Keratinocyte (primary cell): ENCODE measurements around the gene FARP1. TPM values are rescaled to one million over a fixed set of nuclear protein-coding genes. Genes with fewer than 3 reads are reported as not detected.

ENCODE experiments used
- DNase-seq: peaks from one replicate; pipeline ENCODE4 v3.0.0-alpha.2; 2011; ENCODE audit warnings: low read depth, missing footprints, low spot score
- FAIRE-seq: peaks from 2 replicates; lab custom pipeline; 2011; peaks lifted over from hg19 to GRCh38; lab: Jason Lieb, UNC
- H2AFZ ChIP-seq: 2 replicates; pipeline ENCODE4 v1.6.0; 2012; ENCODE audit warnings: low read length, control low read depth, inconsistent platforms; ENCODE audit not compliant: control insufficient read depth
- H3K27ac ChIP-seq: 2 replicates; pipeline ENCODE4 v1.5.1; 2011; ENCODE audit warnings: low read length; ENCODE audit not compliant: control insufficient read depth, insufficient read depth
- H3K27me3 ChIP-seq: 3 replicates; pipeline ENCODE4 v1.6.0; 2011; ENCODE audit warnings: low read length; ENCODE audit not compliant: control insufficient read depth, insufficient read depth; ENCODE audit errors: extremely low read depth
- H3K36me3 ChIP-seq, 2 experiments: 2 replicates in 1 of 2; 3 replicates in 1 of 2; pipeline ENCODE4 v1.5.1; 2011; ENCODE audit warnings: low read length in 2 of 2, mild to moderate bottlenecking in 1 of 2; ENCODE audit not compliant: control insufficient read depth in 2 of 2, insufficient read depth in 2 of 2; ENCODE audit errors: extremely low read depth in 1 of 2
- H3K4me1 ChIP-seq: 3 replicates; pipeline ENCODE4 v1.5.1; 2011; ENCODE audit warnings: low read length; ENCODE audit not compliant: control insufficient read depth, insufficient read depth; ENCODE audit errors: extremely low read depth
- H3K4me2 ChIP-seq: 3 replicates; pipeline ENCODE4 v1.6.0; 2011; ENCODE audit warnings: low read depth, low read length; ENCODE audit not compliant: control insufficient read depth, insufficient read depth; ENCODE audit errors: extremely low read depth
- H3K4me3 ChIP-seq, 3 experiments: fragments of 200-600 bp in 1 of 3; sonication (generic) in 1 of 3; 2 replicates in 2 of 3; 3 replicates in 1 of 3; pipeline ENCODE4 v1.5.1; 2011 to 2016; ENCODE audit warnings: low read length in 3 of 3, mild to moderate bottlenecking in 3 of 3, control low read depth in 2 of 3, inconsistent platforms in 1 of 3, low read depth in 1 of 3, mixed read lengths in 1 of 3, mixed run types in 1 of 3, moderate library complexity in 1 of 3; ENCODE audit not compliant: control insufficient read depth in 2 of 3, insufficient read depth in 2 of 3; ENCODE audit errors: extremely low read depth in 1 of 3
- H3K79me2 ChIP-seq: 2 replicates; pipeline ENCODE4 v1.6.0; 2012; ENCODE audit warnings: low read length; ENCODE audit not compliant: control insufficient read depth, insufficient read depth
- H3K9ac ChIP-seq: 3 replicates; pipeline ENCODE4 v1.6.0; 2011; ENCODE audit warnings: low read length; ENCODE audit not compliant: control insufficient read depth, insufficient read depth; ENCODE audit errors: extremely low read depth
- H3K9me1 ChIP-seq: 3 replicates; pipeline ENCODE4 v1.6.0; 2011; ENCODE audit warnings: low read length; ENCODE audit not compliant: control insufficient read depth, insufficient read depth; ENCODE audit errors: extremely low read depth
- H3K9me3 ChIP-seq: 2 replicates; pipeline ENCODE4 v1.5.1; 2012; ENCODE audit warnings: low read depth, low read length; ENCODE audit not compliant: control insufficient read depth
- H4K20me1 ChIP-seq: 3 replicates; pipeline ENCODE4 v1.6.0; 2011; ENCODE audit warnings: low read length; ENCODE audit not compliant: control insufficient read depth, insufficient read depth; ENCODE audit errors: extremely low read depth
- EZH2 ChIP-seq: IDR thresholded peaks from one replicate; pipeline ENCODE4 v1.6.1; 2012; ENCODE audit warnings: inconsistent platforms, mild to moderate bottlenecking, low read length, moderate library complexity
- dilution Hi-C: fragments of 300-500 bp; cut with MboI; formaldehyde crosslinking; loops from one replicate; pipeline ENCODE4 v1.7.0; 2020; ENCODE audit warnings: low sequenced_read_pairs; ENCODE audit not compliant: extremely low pct_ligation_motif_present
- polyA plus RNA-seq, 5 experiments: library from polyadenylated mRNA; depleted of rRNA in 3 of 5; stranded (reverse) in 3 of 5; stranded (forward) in 1 of 5; unstranded in 1 of 5; fragments of >200 nt; gene quantifications; 1 replicate in 1 of 5; 2 replicates in 3 of 5; 3 replicates in 1 of 5; pipeline versions ENCODE4 v1.2.1 to v1.2.3, GENCODE V29; 2011 to 2012; ENCODE audit warnings: missing spikeins in 2 of 5, low read depth in 1 of 5, low replicate concordance in 1 of 5
- TF ChIP-seq, protein P1 (sequence below), 3 experiments: IDR thresholded peaks in 1 of 3; conservative IDR thresholded peaks in 1 of 3; optimal IDR thresholded peaks in 1 of 3; 2 replicates in 2 of 3; 3 replicates in 1 of 3; pipeline versions ENCODE3 to v1.5.1; 2011; ENCODE audit warnings: low read length in 3 of 3, mild to moderate bottlenecking in 3 of 3, moderate library complexity in 2 of 3, control low read depth in 1 of 3, inconsistent platforms in 1 of 3; ENCODE audit not compliant: insufficient read depth in 2 of 3; ENCODE audit errors: extremely low read depth in 1 of 3

Gene FARP1
- polyA plus RNA-seq, 1 donor (not counting 4 experiments of a cell fraction or from before 2014, with no cell fraction given), result 10.3 TPM

- TF ChIP-seq EZH2, result no peak
- TF ChIP-seq, protein P1, sequence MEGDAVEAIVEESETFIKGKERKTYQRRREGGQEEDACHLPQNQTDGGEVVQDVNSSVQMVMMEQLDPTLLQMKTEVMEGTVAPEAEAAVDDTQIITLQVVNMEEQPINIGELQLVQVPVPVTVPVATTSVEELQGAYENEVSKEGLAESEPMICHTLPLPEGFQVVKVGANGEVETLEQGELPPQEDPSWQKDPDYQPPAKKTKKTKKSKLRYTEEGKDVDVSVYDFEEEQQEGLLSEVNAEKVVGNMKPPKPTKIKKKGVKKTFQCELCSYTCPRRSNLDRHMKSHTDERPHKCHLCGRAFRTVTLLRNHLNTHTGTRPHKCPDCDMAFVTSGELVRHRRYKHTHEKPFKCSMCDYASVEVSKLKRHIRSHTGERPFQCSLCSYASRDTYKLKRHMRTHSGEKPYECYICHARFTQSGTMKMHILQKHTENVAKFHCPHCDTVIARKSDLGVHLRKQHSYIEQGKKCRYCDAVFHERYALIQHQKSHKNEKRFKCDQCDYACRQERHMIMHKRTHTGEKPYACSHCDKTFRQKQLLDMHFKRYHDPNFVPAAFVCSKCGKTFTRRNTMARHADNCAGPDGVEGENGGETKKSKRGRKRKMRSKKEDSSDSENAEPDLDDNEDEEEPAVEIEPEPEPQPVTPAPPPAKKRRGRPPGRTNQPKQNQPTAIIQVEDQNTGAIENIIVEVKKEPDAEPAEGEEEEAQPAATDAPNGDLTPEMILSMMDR (optimal IDR thresholded peaks at IDR 0.05 in 1 of 3, IDR thresholded peaks at IDR 0.05 in 1 of 3, conservative IDR thresholded peaks at IDR 0.05 in 1 of 3; ENCODE audit: extremely low read depth in 1 of 3, insufficient read depth in 2 of 3, low read length in 3 of 3), result no peak
- dilution Hi-C loops, result no loop called here
- Histone ChIP-seq H3K27ac (no peak overlapping the region), H3K9ac (no peak overlapping the region), H3K4me2 (no peak overlapping the region), H3K9me1 (no peaks in the 10 kb centered on the region), H4K20me1 (no peaks in the 10 kb centered on the region), H3K9me3 (no peaks in the 10 kb centered on the region), H3K36me3 (no peaks in the 10 kb centered on the region), H3K4me3 (no peak overlapping the region), H3K4me1 (no peaks in the 10 kb centered on the region), H2AFZ (no peak overlapping the region), H3K27me3 (no peaks in the 10 kb centered on the region), H3K79me2 (no peaks in the 10 kb centered on the region)
- FAIRE-seq, result no peak
- DNase-seq, result no peak
Measured at GRCh38 chr13:98347756-98348155, 204.9 kb downstream of the FARP1 start.

DNA sequence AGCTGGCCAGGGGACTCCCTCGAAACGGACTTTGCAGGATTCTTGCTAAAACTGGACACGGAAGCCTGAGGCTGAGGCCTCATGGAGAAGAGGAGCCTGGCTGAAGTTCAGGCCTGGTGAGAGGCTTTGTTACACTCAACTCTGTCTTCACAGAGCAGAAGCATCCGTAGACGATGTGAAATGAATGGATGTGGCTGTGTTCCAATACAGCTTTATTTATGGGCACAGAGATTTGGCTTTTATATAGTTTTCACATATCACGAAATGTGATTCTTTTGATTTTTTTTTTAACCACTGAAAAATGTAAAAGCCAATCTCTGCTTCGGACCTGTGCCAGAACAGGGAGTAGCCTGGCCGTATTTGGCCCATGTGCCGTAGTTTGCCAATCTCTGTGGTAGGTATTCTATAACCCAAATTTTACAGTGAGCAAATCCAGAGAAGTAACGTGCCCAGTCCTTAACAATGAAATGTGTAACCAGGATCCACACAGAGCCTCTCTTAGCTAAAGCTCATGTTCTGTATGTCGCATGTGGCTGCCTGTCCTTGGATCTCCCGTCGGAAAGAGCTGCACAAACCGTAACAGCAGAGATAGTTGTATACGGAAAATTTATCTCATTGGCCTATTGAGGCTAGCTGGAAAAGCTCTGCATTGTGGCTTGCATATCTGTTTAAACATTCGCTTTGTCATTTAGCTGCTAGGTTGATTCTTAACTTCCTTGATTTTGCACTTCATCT is 205.7 kb downstream of the FARP1 start:
- Histone ChIP-seq H3K4me2 (no peak overlapping the region), H3K4me1 (no peaks in the 10 kb centered on the region), H3K27ac (no peak overlapping the region), H3K9me3 (no peaks in the 10 kb centered on the region), H3K9me1 (no peaks in the 10 kb centered on the region), H3K79me2 (no peaks in the 10 kb centered on the region), H3K36me3 (no peaks in the 10 kb centered on the region), H3K9ac (no peak overlapping the region), H2AFZ (no peak overlapping the region), H4K20me1 (no peaks in the 10 kb centered on the region), H3K27me3 (no peaks in the 10 kb centered on the region), H3K4me3 (no peak overlapping the region)
- no peak for TF ChIP-seq EZH2
- TF ChIP-seq, protein P1 (optimal IDR thresholded peaks at IDR 0.05 in 1 of 3, IDR thresholded peaks at IDR 0.05 in 1 of 3, conservative IDR thresholded peaks at IDR 0.05 in 1 of 3; ENCODE audit: extremely low read depth in 1 of 3, insufficient read depth in 2 of 3, low read length in 3 of 3), result no peak
- FAIRE-seq (no peak), DNase-seq (no peak)
- dilution Hi-C loops, result no loop called here
